Islet precursor cell (in vitro differentiated cells): ENCODE results near the gene AAK1.

ENCODE experiments used
- DNase-seq: peaks from one replicate; pipeline ENCODE4 v3.0.0-alpha.2; 2018

Gene AAK1

GRCh38 chr2:69529480-69529879 lies 114.1 kb downstream of the AAK1 start:
- DNase-seq: no peak

GRCh38 chr2:69525261-69525660 lies 118.3 kb downstream of the AAK1 start:
- no peak for DNase-seq

- DNase-seq: no peak
Observed at GRCh38 chr2:69524799-69525198, 118.7 kb downstream of the AAK1 start.

DNA sequence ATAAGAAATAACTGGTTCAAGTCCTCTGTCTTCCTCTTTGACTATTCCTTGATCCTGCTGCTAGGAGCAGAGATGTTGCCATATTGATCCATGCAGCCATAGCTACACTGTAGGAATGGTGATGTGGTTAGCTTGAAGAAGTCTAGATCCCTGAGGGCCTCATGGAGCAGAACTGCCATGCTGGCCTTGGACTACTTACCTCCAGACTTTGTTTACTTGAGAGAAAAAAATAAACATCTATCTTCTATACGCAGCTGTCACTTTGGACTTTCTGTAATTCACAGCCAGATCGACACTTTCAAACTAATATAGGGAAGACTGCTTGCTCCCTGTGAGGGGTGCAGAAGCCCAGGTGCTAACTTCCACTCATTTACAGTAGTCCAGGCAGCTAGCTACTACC lies 121.8 kb downstream of the AAK1 start:
- DNase-seq: no peak

DNA sequence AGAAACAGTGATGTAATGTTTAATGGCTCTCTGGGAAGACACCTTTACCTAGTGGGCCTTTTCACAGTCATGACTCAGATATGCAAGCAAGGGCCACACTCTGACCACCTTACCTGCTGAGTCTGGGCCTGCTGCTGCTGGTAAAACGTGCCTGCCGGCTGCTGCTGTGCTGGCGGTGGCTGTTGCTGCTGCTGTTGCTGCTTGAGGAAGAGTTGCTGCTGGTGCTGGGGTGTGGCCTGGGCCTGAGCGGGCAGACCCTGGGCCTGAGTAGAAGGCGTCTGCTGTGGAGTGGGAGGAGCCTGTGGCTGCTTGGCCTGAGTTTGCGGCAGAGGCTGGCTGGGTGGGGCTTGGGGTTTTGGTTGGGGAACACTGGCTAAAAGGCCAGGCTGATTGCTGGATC lies 124.7 kb downstream of the AAK1 start:
- DNase-seq: peak; percentile 92

DNA sequence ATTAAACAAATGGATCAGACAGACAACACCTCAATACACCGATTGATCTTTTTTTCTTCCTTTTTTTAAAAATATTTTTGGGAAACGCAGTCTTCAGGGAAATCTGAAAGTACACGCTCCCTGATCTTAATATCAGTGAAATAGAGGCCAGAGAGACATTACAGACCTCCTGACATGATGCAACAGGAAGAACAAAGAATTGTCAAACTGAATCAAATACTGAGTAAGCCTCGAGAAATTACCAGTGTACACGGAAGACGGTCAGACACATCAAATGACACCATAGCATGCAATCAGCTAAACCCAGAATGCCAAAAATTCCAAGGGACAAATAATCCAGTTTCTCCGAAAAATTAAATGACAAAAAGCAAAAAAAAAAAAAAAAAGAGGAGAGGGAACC lies 126.1 kb downstream of the AAK1 start:
- no peak for DNase-seq

- DNase-seq: no peak
Observed at GRCh38 chr2:69514819-69515218, 128.7 kb downstream of the AAK1 start.

DNA sequence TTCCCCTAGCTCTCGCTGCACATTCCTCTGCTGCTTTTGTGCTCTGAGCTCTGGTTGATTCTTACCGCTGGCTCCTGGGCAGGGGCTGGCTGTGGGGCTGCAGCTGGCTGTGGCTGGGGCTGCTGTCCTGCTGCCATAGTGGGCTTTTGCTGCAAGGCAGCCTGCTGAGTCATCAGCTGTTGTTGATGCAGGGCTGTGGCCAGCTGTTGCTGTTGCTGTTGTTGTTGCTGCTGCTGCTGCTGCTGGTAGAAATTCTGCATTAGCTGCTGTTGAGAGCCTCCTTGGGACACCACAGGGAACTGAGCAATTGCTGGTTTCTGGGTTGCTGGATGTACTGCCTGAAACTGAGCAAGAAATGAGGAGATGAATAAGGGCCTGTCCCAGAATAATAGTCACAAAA lies 129.1 kb downstream of the AAK1 start:
- peak; percentile 93 for DNase-seq

DNA sequence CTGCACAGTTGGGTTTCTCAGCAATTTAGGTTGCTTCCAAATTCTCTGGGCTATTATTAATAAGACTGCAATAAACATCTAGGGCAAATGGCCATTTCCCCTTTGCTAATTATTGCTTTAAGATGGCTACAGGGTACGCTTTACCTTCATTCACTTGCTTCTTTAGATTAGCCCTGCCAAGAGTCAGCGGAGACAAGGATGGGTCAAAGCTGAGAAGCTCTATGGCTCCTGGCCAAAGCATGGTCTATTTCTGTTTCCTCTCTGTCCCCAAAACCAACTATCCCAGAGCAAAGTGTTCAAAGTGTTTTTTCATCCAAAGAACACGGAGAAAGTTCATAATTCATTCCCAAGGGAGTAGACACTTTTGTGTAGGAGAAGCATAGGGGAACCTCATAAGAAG lies 131.1 kb downstream of the AAK1 start:
- no peak for DNase-seq

DNA sequence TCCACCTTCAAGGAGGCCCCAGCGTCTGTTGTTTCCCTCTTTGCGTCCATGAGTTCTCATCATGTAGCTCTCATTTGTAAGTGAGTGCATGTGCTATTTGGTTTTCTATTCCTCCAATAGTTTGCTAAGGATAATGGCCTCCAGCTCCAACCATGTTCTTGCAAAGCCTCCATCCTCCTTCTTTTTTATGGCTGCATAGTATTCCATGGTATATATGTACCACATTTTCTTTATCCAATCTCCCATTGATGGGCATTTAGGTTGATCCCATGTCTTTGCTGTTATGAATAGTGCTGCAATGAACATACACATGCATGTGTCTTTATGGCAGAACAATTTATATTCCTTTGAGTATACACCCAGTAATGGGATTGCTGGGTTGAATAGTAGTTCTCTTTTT lies 133.3 kb downstream of the AAK1 start:
- no peak for DNase-seq

DNA sequence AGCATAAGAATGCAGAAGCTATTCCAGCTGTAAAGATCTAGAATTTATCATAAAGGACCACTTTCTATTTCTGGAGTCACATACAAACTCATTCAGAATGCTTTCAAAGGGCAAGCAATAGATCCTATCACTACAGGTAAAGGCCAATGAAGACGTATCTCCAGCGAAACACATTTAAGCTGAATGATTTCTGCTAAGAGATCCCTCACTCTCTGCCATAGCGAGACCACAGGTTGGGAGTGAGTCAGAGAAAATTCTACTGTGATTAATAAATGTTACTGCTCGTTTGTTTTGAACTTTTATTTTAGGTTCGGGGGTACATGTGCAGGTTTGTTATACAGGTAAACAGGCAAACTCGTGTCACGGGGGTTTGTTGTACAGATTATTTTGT lies 133.8 kb downstream of the AAK1 start:
- no peak for DNase-seq

GRCh38 chr2:69509011-69509749 lies 134.4 kb downstream of the AAK1 start:
- DNase-seq: no peak

DNA sequence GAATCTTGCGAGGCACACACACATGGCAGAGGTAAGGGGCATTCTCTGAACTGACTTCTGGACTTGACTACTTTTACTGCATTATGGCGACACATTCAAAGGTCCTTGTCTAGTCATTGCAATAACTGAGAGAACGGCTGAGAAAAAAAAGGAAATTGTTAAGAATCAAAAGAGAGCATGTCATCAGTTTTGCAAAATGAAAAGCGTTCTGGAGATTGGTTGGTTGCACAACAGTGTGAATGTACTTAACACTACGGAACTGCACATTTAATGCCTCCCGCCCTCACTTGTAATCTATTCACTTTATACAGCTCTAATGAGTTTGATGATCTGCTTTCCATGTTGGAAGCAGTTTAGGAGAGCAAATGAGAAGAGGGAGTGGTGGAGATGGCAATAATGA lies 137.8 kb downstream of the AAK1 start:
- no peak for DNase-seq

DNA sequence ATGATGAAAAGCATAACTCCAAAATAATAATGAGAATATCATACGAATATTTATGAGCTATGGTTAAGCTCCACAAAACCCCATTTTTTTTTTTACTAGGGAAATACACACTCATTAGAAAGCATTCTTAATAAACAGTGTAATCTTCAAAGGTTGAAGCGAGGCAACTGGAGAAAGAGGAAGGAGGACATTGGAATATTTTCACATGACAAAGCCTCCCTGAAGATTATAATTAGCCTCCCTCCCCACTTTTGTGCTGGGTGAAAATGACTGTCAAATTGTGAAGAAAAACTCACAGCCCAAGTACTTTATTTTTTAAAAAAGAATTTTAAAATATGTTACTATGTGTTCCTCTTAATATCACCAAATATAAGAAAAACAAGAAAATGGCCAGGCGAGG lies 142.2 kb downstream of the AAK1 start:
- no peak for DNase-seq

DNA sequence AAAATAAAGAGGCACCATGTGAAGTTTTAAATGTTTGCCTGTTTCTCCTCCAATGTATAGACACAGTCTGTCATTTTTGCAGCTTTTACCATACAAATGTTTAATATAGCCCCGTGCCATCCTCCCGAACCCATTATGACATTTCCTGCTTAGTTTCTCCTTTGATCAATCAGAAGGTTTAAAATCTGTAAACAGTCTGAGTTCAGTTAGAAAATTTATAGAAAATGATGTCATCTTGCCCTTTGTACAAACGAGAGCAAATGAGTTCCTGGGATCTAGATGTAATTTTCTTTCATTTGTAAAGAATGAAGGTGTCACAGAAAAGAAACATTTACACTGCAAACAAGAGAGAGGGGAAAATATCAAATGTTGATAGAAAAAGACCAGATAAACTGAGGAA lies 143.6 kb downstream of the AAK1 start:
- no peak for DNase-seq

GRCh38 chr2:69499242-69499641 lies 144.3 kb downstream of the AAK1 start:
- no peak for DNase-seq

DNA sequence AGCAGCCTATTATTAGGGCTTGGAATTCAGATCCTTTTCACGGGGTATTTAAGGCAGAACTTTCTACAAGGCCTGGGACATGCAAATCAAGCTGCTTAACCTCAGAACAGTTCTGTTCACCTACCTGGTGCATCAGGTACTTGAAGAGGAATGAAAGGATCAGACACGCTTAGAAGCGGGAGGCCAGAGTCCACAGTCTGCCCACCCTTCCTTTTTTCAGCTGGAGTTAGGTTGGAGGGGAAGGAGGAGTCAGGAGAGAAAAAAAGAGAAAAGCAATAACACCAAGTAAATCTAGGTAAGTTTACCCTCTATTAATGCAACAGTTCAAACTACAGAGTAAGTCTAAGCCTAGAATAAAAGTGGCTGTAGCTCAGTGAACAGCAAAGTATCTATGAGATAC lies 147.7 kb downstream of the AAK1 start:
- DNase-seq: no peak

GRCh38 chr2:69495008-69495407 lies 148.5 kb downstream of the AAK1 start:
- DNase-seq: no peak

- DNase-seq: no peak
Observed at GRCh38 chr2:69494126-69494525, 149.4 kb downstream of the AAK1 start.

DNA sequence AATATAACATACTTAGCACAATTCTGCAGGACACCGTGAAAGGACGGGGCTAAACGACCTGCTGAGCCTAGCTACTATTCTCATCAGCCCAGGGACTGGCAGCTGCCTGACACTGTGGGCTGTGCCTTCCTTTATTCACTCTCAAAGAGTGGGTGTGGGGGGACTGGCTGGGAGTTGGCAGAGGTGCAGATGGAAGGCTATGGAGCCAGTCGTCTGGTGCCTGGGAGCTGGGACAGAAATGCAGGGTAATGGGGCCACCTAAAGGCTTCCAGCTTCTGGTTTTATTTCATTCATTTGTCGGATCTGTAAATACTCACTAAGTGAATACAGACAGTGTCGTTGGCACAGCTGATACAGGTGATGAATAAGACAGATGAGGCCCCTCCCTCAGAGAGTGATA lies 150.3 kb downstream of the AAK1 start:
- DNase-seq: no peak

DNA sequence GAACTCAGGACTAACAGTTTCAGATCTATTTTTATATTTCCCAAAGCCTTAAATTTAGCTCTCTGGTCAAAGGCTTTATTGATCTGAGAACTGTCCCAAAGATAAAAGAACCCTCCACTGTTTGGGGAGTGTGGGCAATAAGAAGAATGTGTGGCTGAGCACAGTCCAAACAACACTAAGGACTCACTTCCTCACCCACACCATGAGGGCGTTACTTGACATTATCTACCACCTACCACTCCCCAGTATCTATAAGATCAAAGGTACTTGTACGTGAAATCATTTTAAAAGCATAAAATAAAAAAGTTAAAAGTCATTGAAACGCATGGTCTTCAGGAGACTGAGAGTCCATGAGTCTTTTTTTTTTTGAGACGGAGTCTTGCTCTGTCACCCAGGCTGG lies 151.7 kb downstream of the AAK1 start:
- no peak for DNase-seq

GRCh38 chr2:69490486-69490885 lies 153.1 kb downstream of the AAK1 start:
- DNase-seq: no peak

GRCh38 chr2:69489793-69490192 lies 153.7 kb downstream of the AAK1 start:
- no peak for DNase-seq

DNA sequence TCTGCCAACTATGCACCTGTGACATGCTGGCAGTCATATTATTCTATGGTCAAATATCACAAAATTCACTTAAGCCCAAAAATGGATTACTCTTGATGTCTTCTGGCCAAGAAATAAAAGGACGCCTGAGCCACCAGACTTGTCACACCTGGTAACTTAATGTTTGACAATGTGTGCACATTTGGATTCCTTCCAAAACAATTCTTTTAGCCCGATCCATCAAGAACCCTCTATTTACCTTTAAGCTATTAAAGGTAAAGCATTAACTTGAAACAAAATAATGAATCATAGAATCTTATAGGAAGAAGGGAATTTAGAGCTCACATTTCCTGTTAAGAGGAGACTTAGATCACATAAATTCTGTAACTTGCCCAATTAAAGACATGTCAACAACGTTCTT lies 159.8 kb downstream of the AAK1 start:
- no peak for DNase-seq

GRCh38 chr2:69483024-69483423 lies 160.5 kb downstream of the AAK1 start:
- no peak for DNase-seq

- no peak for DNase-seq
Observed at GRCh38 chr2:69482471-69482870, 161.1 kb downstream of the AAK1 start.
